HS-5 (cell line): ENCODE results near the gene ITLN1.
"Not testable (repeated sequence)": the region's sequence is repeated elsewhere in the genome, so short reads cannot be mapped to it uniquely, and the experiment has no call there.

ENCODE experiments used
- DNase-seq: peaks from one replicate; pipeline ENCODE4 v3.0.0-alpha.2; 2012; ENCODE audit warnings: low read depth

ITLN1 gene

GRCh38 chr1:160883581-160884513 is 1.1 kb downstream of the ITLN1 start:
- no peak for DNase-seq

GRCh38 chr1:160882582-160882981 is 2.4 kb downstream of the ITLN1 start:
- no peak for DNase-seq

- DNase-seq, result not testable (repeated sequence)
Observed at GRCh38 chr1:160881264-160881663, 3.7 kb downstream of the ITLN1 start.

GRCh38 chr1:160880216-160880615 is 4.8 kb downstream of the ITLN1 start:
- DNase-seq, result no peak

GRCh38 chr1:160879056-160879455 is 5.9 kb downstream of the ITLN1 start:
- no peak for DNase-seq

- no peak for DNase-seq
Observed at GRCh38 chr1:160877221-160877620, 7.8 kb downstream of the ITLN1 start.

- no peak for DNase-seq
Observed at GRCh38 chr1:160876311-160876710, 8.7 kb downstream of the ITLN1 start.

- not testable (repeated sequence) for DNase-seq
Observed at GRCh38 chr1:160875591-160875990, 9.4 kb downstream of the ITLN1 start.

- DNase-seq, result no peak
Observed at GRCh38 chr1:160874935-160875334, 10.0 kb downstream of the ITLN1 start.

- no peak for DNase-seq
Observed at GRCh38 chr1:160868141-160868540, 16.8 kb downstream of the ITLN1 start.

GRCh38 chr1:160867651-160868050 is 17.3 kb downstream of the ITLN1 start:
- not testable (repeated sequence) for DNase-seq

- DNase-seq, result no peak
Observed at GRCh38 chr1:160866695-160867260, 18.2 kb downstream of the ITLN1 start.

GRCh38 chr1:160866001-160866694 is 18.8 kb downstream of the ITLN1 start:
- no peak for DNase-seq

- no peak for DNase-seq
Observed at GRCh38 chr1:160865337-160865736, 19.6 kb downstream of the ITLN1 start.

GRCh38 chr1:160864173-160864572 is 20.8 kb downstream of the ITLN1 start:
- no peak for DNase-seq

GRCh38 chr1:160863774-160864131 is 21.2 kb downstream of the ITLN1 start:
- no peak for DNase-seq

- no peak for DNase-seq
Observed at GRCh38 chr1:160863061-160863773, 21.8 kb downstream of the ITLN1 start.

GRCh38 chr1:160862203-160863060 is 22.5 kb downstream of the ITLN1 start, which contains the start of gene CD244:
Gene CD244, minus strand, starts transcription at chr1:160862887. Its CDS starts 210 bp downstream, at chr1:160862677.
- DNase-seq, result no peak

GRCh38 chr1:160860840-160861505 is 24.0 kb downstream of the ITLN1 start:
- DNase-seq, result no peak

GRCh38 chr1:160859166-160859565 is 25.8 kb downstream of the ITLN1 start:
- no peak for DNase-seq

- no peak for DNase-seq
Observed at GRCh38 chr1:160858507-160858906, 26.5 kb downstream of the ITLN1 start.
